Liver (tissue), 9 donors: ENCODE results near the gene TMEM87A. TPM values are rescaled to one million over a fixed set of nuclear protein-coding genes. Genes with fewer than 3 reads are reported as not detected.

Source experiments
- DNase-seq: peaks from one replicate; pipeline ENCODE4 v3.0.0-alpha.2; 2017; ENCODE audit warnings: low spot score
- H3K27ac ChIP-seq, 2 donors: one replicate each; pipeline ENCODE4 v1.7.0; 2013; ENCODE audit warnings: inconsistent platforms in 2 of 2, low read length in 2 of 2, control low read depth in 1 of 2, low read depth in 1 of 2, mild to moderate bottlenecking in 1 of 2
- H3K27me3 ChIP-seq, 4 donors: one replicate each; pipeline versions ENCODE4 v1.6.1 to v1.7.0; 2013; ENCODE audit warnings: low read length in 3 of 4, inconsistent platforms in 1 of 4, mild to moderate bottlenecking in 1 of 4, moderate library complexity in 1 of 4; ENCODE audit not compliant: control insufficient read depth in 4 of 4, insufficient read depth in 4 of 4
- H3K36me3 ChIP-seq, 4 donors: one replicate each; pipeline versions ENCODE4 v1.6.1 to v1.7.0; 2013; ENCODE audit warnings: low read length in 3 of 4, mild to moderate bottlenecking in 3 of 4, low read depth in 1 of 4, moderate library complexity in 1 of 4; ENCODE audit not compliant: control insufficient read depth in 4 of 4, insufficient read depth in 3 of 4
- H3K4me1 ChIP-seq, 4 donors: one replicate each; pipeline versions ENCODE4 v1.6.1 to v1.7.0; 2013; ENCODE audit warnings: low read length in 3 of 4, mild to moderate bottlenecking in 3 of 4, moderate library complexity in 1 of 4; ENCODE audit not compliant: control insufficient read depth in 4 of 4, insufficient read depth in 4 of 4
- H3K4me3 ChIP-seq, 3 donors: one replicate each; pipeline versions ENCODE4 v1.6.1 to v1.7.0; 2013; ENCODE audit warnings: low read length in 3 of 3, control low read depth in 1 of 3, low read depth in 1 of 3, mild to moderate bottlenecking in 1 of 3
- H3K9ac ChIP-seq, 2 donors: one replicate each; pipeline ENCODE4 v1.7.0; 2013; ENCODE audit warnings: low read length in 2 of 2, mild to moderate bottlenecking in 2 of 2, moderate library complexity in 2 of 2, control low read depth in 1 of 2, low read depth in 1 of 2
- H3K9me3 ChIP-seq, 4 donors: one replicate each; pipeline versions ENCODE4 v1.6.1 to v1.7.0; 2013; ENCODE audit warnings: low read length in 3 of 4; ENCODE audit not compliant: control insufficient read depth in 4 of 4
- CTCF ChIP-seq: fragments of 150-350 bp; IDR thresholded peaks from 2 replicates; pipeline ENCODE4 v1.5.1; 2017; ENCODE audit warnings: improper control_type of control experiment, low read depth, low read length; ENCODE audit not compliant: missing input control
- FOXA1 ChIP-seq: IDR thresholded peaks from 2 replicates; pipeline ENCODE4 v1.6.1; 2016; ENCODE audit warnings: antibody characterized with exemption
- FOXA2 ChIP-seq: IDR thresholded peaks from 2 replicates; pipeline ENCODE4 v1.6.1; 2016; ENCODE audit warnings: antibody characterized with exemption
- GABPA ChIP-seq, 2 donors: IDR thresholded peaks in 1 of 2; conservative IDR thresholded peaks in 1 of 2; 2 replicates each; pipeline ENCODE4 v1.6.1; 2016; ENCODE audit warnings: antibody characterized with exemption in 2 of 2, mild to moderate bottlenecking in 1 of 2, moderate library complexity in 1 of 2
- HNF4G ChIP-seq: IDR thresholded peaks from 2 replicates; pipeline ENCODE4 v1.6.1; 2016; ENCODE audit warnings: antibody characterized with exemption
- JUND ChIP-seq, 2 donors: IDR thresholded peaks; 2 replicates each; pipeline ENCODE4 v1.6.1; 2016; ENCODE audit warnings: antibody characterized with exemption in 2 of 2
- MAX ChIP-seq: IDR thresholded peaks from 2 replicates; pipeline ENCODE4 v1.6.1; 2016; ENCODE audit warnings: antibody characterized with exemption
- REST ChIP-seq: IDR thresholded peaks from 2 replicates; pipeline ENCODE4 v1.6.1; 2016; ENCODE audit warnings: antibody characterized with exemption, mild to moderate bottlenecking
- SP1 ChIP-seq: IDR thresholded peaks from 2 replicates; pipeline ENCODE4 v1.6.1; 2018; ENCODE audit warnings: antibody characterized with exemption, mild to moderate bottlenecking
- TAF1 ChIP-seq: conservative IDR thresholded peaks from 2 replicates; pipeline ENCODE4 v1.6.1; 2016; ENCODE audit warnings: antibody characterized with exemption, mild to moderate bottlenecking
- YY1 ChIP-seq: IDR thresholded peaks from 2 replicates; pipeline ENCODE4 v1.6.1; 2016; ENCODE audit warnings: antibody characterized with exemption, mild to moderate bottlenecking
- WGBS: extraction: QIAGEN DNeasy Blood & Tissue Kit; methylation state at CpG from one replicate; pipeline ENCODE4 v1.1.7; 2013; 5-methylcytosine and 5-hydroxymethylcytosine counted together
- polyA plus RNA-seq, 2 donors: library from polyadenylated mRNA; stranded (reverse) in 1 of 2; unstranded in 1 of 2; fragments of 200-250 nt in 1 of 2; fragments of >200 nt in 1 of 2; fragmentation: Nextera tagmentation in 1 of 2; extraction: Ambion mirVana in 1 of 2; gene quantifications; one replicate each; pipeline versions ENCODE4 v1.2.1 to v1.2.3, GENCODE V29; 2013 to 2015
- total RNA-seq, 2 donors: library from RNA; depleted of rRNA; stranded (reverse); fragments of >200 nt; gene quantifications; one replicate each; pipeline ENCODE4 v1.2.3, GENCODE V29; 2014
- TF ChIP-seq, protein P1 (sequence below): IDR thresholded peaks from 2 replicates; pipeline ENCODE4 v1.6.1; 2016; ENCODE audit warnings: antibody characterized with exemption
- donor health status: healthy.
- donor health status: healthy.
- donor health status: healthy.
- donor health status: healthy.
- donor health status: healthy.

The TMEM87A gene
- total and polyA plus RNA-seq, 4 donors: 9.2 to 27.3 (median 21.8) TPM

DNA sequence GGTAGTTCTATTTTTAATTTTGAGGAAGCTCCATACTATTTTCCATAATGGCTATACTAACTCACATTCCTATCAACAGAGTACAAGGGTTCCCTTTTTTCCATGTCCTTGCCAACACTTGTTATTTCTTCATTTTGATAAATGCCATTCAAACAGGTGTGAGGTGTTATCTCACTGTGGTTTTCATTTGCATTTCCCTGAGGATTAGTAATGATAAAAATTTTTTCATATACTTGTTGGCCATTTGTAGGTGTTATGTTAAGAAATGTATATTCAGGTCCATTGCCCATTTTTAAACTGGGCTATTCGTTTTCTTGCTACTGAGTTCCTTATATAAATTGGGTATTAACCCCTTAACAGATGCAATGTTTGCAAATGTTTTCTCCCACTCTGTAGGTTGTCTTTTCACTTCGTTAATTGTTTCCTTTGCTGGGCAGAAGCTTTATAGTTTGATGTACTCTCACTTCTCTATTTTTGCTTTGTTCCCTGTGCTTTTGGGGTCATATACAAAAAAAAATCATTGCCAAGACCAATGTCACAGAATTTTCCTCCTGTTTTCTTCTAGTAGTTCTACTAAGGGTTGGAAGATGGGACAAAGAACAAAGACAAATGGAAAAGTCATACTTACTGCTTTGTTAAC lies 54.2 kb downstream of the TMEM87A start:
- no peak for DNase-seq
- no peak for TF ChIP-seq JUND (IDR thresholded peaks at IDR 0.05)
- no peak for TF ChIP-seq TAF1
- TF ChIP-seq, protein P1, sequence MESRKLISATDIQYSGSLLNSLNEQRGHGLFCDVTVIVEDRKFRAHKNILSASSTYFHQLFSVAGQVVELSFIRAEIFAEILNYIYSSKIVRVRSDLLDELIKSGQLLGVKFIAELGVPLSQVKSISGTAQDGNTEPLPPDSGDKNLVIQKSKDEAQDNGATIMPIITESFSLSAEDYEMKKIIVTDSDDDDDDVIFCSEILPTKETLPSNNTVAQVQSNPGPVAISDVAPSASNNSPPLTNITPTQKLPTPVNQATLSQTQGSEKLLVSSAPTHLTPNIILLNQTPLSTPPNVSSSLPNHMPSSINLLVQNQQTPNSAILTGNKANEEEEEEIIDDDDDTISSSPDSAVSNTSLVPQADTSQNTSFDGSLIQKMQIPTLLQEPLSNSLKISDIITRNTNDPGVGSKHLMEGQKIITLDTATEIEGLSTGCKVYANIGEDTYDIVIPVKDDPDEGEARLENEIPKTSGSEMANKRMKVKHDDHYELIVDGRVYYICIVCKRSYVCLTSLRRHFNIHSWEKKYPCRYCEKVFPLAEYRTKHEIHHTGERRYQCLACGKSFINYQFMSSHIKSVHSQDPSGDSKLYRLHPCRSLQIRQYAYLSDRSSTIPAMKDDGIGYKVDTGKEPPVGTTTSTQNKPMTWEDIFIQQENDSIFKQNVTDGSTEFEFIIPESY: no peak
- TF ChIP-seq FOXA2: no peak
- TF ChIP-seq FOXA1: no peak
- TF ChIP-seq SP1: no peak
- TF ChIP-seq CTCF: no peak
- no peak for TF ChIP-seq YY1
- no peak for TF ChIP-seq GABPA (IDR thresholded peaks at IDR 0.05 in 1 of 2, conservative IDR thresholded peaks at IDR 0.05 in 1 of 2)
- H3K27ac ChIP-seq: no peak overlapping the region
- no peaks in the 10 kb centered on the region for H3K4me1 ChIP-seq
- WGBS: 35% methylated on average over 2 of the region's 2 CpGs
- H3K9ac ChIP-seq: no peak overlapping the region
- no peaks in the 10 kb centered on the region for H3K9me3 ChIP-seq
- H3K4me3 ChIP-seq: no peak overlapping the region
- peaks cover 4 to 68% (median 53%) of the 10 kb centered on the region in 4 donors for H3K36me3 ChIP-seq
- no peaks in the 10 kb centered on the region for H3K27me3 ChIP-seq

DNA sequence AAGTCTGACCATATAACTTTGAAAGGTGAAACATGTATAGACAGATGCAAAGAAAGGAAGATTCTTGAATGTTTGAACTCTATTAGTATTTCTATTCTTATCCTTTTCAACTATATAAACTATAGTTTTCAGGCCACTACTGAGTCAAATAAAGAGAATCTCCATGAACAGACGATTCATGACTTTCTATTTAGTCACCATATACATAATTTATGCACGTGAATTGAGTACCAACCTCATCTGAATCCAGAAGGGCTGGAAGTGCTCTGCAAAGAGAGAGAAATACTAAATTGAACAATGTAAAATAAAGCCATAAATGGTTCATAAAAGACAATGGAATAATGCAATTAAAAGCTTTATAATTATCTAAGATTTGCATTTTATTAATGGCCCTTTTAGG lies 55.7 kb downstream of the TMEM87A start:
- H3K4me3 ChIP-seq: no peak overlapping the region
- H3K36me3 ChIP-seq: peaks cover 7 to 70% (median 58%) of the 10 kb centered on the region in 4 donors
- H3K27ac ChIP-seq: no peak overlapping the region
- WGBS: 91% methylated on average over 2 of the region's 2 CpGs
- H3K27me3 ChIP-seq: no peaks in the 10 kb centered on the region
- no peak for DNase-seq
- H3K9me3 ChIP-seq: no peaks in the 10 kb centered on the region
- TF ChIP-seq REST (no peak), HNF4G (no peak), MAX (no peak)
- H3K9ac ChIP-seq: no peak overlapping the region
- H3K4me1 ChIP-seq: no peaks in the 10 kb centered on the region
